HG02970 (cell line): ENCODE data around the gene D2HGDH.

Experiments used
- ATAC-seq: cut with Tn5 transposase; IDR thresholded peaks from one replicate; pipeline ENCODE4 v1.9.1; 2021; ENCODE audit warnings: mild to moderate bottlenecking, moderate library complexity, moderate number of reproducible peaks; ENCODE audit not compliant: unreplicated experiment, low FRiP score

The D2HGDH gene

GRCh38 chr2:241767464-241768250 is 33.2 kb downstream of the D2HGDH start:
- no peak for ATAC-seq

- ATAC-seq = no peak
Measured at GRCh38 chr2:241768251-241768711, 33.9 kb downstream of the D2HGDH start.

DNA sequence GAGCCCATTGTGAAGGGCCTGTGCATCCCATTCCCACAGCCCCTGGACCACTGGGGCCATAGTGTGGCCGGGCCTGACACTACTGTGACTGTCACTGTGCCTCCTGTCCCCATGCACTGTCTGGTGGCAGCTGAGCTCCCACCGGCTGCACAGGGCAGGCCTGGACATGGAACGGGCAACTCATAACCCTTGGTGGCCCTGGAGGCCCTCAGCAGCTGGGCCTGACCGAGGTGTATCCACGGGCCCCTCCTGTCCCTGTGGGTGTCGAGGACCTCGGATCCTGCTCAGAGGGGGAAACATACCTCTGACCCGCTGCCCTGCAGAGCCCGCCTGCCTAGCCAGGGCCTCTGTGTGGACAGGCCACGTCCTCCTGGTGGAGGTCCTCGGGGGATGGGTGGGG is 34.4 kb downstream of the D2HGDH start:
- ATAC-seq = no peak

- ATAC-seq = no peak
Measured at GRCh38 chr2:241769819-241770184, 35.4 kb downstream of the D2HGDH start.

GRCh38 chr2:241770185-241770935 is 35.9 kb downstream of the D2HGDH start:
- no peak for ATAC-seq

DNA sequence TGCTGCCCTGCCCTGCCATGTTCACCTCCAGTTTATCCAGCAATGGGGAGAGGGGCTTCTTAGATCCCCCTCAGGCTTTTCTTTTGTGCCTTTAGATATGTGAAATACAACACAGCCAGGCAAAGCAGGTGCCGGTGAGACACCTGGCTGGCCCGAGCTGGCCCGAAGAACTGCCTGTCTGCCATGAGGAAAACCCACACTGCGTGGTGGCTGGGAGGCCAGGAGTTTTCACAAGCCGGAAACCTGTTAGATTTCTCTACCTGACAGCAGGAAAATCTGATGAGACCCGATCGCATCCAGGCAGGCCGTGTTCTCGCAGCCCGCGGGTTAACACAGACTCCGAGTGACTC is 36.5 kb downstream of the D2HGDH start:
- no peak for ATAC-seq

GRCh38 chr2:241771286-241772062 is 37.0 kb downstream of the D2HGDH start:
- no peak for ATAC-seq

GRCh38 chr2:241772063-241772499 is 37.7 kb downstream of the D2HGDH start:
- no peak for ATAC-seq

DNA sequence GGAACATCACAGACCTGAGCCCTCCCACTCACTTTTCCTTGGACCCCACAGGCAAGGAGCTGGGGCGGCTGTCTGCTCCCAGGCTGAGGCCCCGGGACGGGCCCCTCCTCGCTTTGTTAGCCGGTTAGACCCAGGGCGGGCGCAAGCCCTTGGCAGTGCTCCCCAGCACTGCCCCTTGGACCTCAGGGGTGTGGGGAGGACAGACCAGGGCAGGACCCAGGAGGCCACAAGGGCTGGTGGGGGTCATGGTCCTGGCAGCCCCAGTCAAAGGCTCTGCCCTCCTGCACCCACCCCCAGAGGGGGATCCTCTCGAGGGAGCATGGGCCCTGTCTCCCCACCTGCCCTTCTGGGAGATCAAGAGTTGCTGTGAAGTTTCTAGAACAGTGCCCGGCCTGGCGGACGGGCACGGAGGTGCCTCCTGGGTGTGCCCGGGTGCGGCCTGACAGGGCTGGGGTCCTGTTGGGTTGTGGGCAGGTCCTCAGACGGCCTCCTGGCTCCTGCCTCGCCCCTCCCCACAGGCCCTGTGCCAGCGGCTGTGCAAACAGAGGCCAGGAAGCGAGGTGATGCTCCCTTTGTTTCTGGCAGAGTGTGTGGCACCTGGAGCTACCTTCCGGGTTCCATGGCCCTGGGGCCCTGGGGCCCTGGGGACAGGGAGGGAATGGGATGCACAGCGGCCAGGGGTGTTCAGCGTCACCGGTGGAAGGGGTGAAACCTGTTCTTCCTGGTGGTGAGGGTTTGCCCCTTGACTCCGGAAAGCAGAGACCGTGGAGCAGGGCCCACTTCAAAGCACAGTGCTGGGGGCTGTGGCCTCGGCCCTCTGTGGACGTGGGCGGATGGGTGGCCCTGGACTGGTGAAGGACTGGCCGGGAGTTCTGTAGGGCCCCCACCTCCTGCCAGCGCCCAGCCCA is 39.3 kb downstream of the D2HGDH start:
- ATAC-seq = no peak

DNA sequence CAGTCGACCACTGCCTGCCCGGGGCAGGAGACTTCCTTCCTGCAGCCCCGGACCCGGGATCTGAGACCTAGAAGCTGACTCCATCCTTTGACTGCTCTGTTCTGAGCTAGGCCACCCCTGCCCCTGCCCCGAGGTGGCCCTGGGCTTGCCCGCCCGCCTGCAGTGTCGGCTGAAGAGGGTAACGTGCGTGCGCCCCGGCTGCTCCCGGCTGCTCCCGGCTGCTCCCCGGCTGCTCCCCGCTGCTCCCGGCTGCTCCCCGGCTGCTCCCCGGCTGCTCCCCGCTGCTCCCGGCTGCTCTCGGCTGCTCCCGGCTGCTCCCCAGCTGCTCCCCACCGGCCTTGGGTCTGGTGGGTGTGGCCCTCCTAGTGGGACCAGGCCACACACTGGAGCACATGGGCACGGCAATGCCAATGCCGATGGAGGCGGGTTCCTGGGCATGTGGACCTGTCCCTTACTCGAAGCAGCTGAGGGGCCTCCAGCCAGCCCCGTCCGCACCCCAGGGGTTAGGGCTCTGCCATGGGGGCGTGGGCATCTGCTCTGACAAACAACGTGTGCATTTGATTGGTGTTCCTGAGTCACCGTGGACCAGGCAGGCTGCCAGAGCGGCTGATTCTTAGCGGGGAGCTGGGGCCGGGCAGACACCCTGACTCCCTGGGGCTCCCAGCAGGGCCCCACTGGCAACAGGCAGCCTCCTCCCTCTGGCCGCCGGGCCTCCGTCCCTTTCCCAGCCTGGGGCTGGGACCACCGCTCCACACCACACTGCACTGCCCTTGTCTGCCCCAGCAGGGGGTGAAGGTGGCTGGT is 40.2 kb downstream of the D2HGDH start:
- no peak for ATAC-seq

GRCh38 chr2:241775223-241776177 is 41.1 kb downstream of the D2HGDH start:
- no peak for ATAC-seq

DNA sequence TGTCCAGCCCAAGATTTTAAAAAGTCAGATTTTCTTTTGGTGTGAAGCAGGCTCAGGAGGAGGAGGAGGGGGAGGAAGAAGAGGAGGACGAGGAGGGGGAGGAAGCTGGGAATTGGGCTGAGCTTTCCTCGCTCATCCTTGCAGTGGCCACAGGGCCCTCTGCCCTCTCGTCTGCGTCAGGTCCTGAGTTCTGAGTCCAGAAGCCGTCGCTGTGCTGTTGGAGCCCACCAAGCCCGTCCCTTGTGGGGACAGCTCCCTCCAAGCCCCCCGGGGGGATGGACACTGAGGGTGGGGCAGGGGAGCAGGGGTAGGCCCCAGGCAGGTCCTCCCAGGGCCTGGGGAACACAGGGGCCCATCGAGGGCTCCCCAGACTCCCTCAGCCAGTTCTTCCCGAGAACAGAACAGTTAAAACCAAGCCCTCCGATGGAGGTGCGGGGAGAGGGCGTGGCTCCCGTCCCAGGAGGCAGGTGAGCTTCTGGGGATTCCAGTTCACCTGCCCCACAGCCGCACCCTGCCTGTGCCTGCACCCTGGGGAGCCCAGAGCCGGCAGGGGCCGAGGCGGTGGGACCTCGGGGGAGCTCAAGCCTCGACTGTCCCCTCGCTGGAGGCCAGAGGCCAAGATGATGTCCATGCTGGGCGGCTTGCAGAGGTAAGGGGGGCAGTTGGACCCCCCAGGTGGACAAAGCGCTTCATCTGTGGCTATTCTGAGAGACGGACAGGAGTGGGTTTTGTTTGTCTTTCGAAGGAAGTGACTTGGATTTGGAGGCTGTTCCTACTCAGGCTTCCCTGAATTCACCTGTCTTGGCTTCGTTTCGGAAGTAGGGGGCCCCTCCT is 42.1 kb downstream of the D2HGDH start, which contains the start of gene GAL3ST2:
TSS of gene GAL3ST2 (plus strand) at position 487 of the 834 bp plus-strand sequence. CDS start at position 621, 134 bp downstream.
- no peak for ATAC-seq

GRCh38 chr2:241777170-241777685 is 42.8 kb downstream of the D2HGDH start:
- ATAC-seq = no peak

DNA sequence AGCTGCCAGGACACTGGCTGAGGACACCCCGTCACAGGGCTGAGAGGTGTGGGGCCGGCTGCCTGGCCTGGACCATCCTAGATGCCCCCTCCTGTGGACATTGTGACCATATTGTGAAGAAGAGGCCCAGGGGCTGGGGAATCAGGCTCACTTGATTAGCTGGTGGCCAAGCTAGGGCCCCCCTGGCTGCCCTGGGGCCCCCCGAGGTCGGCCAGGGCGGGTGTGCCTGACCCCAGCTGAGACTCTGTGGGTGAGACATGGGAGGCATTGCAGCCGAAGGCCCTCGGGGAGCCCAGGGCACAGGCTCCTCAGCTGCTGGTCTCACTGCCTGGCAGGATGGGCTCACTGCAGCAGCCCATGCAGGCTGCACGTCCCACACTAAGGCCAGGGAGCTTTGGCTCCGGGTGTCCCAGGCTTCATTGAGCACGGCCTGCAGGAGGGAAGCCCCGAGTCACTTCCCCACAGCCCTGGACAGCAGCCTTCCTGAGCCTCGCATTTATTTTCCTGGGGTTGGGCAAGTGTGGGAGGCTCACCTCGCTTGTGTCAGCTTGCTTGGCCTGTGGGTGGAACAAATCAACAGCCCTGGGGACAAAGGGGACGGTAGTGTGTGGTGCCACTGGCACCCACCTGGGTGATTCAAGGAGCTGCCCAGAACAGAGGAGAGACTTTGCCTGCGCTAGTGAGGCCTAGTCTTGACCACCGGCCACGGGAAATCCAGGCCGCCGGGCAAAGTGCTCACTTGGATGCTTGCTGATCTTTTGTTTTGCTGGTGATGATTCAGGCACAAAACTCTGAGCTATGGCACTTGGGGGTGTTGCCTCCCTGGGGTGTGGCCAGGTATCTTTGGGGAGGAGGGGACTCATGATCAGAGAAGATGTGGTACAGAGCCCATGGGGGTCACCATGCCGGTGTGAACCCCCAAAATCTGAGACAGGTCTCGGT is 43.5 kb downstream of the D2HGDH start:
- no peak for ATAC-seq

- no peak for ATAC-seq
Measured at GRCh38 chr2:241780939-241781569, 46.6 kb downstream of the D2HGDH start.
